HepG2 (cell line): ENCODE measurements around the gene SBDS. TPM values are rescaled to one million over a fixed set of nuclear protein-coding genes. Genes with fewer than 3 reads are reported as not detected.
A peak's percentile ranks its signal among the peaks of the same experiment; 100 is the strongest.

Source experiments
- GABPB1 ChIP-seq: IDR thresholded peaks from 2 replicates; pipeline ENCODE4 v1.6.1; 2016; ENCODE audit warnings: mild to moderate bottlenecking, missing genetic modification reagents, moderate library complexity, missing compliant biosample characterization
- HDAC2 ChIP-seq: sonication (generic); formaldehyde crosslinking; IDR thresholded peaks from 2 replicates; pipeline ENCODE4 v1.4.0; 2020; ENCODE audit warnings: missing genetic modification reagents
- JUN ChIP-seq: sonication (generic); formaldehyde crosslinking; IDR thresholded peaks from 2 replicates; pipeline ENCODE4 v1.4.0; 2020; ENCODE audit warnings: mild to moderate bottlenecking, missing genetic modification reagents
- JUND ChIP-seq: sonication (generic); formaldehyde crosslinking; IDR thresholded peaks from 2 replicates; pipeline ENCODE4 v1.8.0; 2022; ENCODE audit warnings: mild to moderate bottlenecking, missing genetic modification reagents
- MYC ChIP-seq: sonication (generic); formaldehyde crosslinking; IDR thresholded peaks from 2 replicates; pipeline ENCODE4 v1.9.0; 2021; ENCODE audit warnings: missing genetic modification reagents, borderline replicate concordance
- NFKB2 ChIP-seq: sonication (generic); formaldehyde crosslinking; IDR thresholded peaks from 2 replicates; pipeline ENCODE4 v1.4.0; 2020; ENCODE audit warnings: missing genetic modification reagents, borderline replicate concordance
- SIN3A ChIP-seq: IDR thresholded peaks from 2 replicates; pipeline ENCODE4 v1.6.1; 2011; ENCODE audit warnings: low read depth, mild to moderate bottlenecking, control low read depth, low read length, borderline replicate concordance
- ZBTB42 ChIP-seq: sonication (generic); formaldehyde crosslinking; IDR thresholded peaks from 2 replicates; pipeline ENCODE4 v1.5.0; 2020; ENCODE audit warnings: mild to moderate bottlenecking, missing genetic modification reagents
- ZFX ChIP-seq: sonication (generic); formaldehyde crosslinking; IDR thresholded peaks from 2 replicates; pipeline ENCODE4 v1.4.0; 2020; ENCODE audit warnings: mild to moderate bottlenecking, low read depth, missing genetic modification reagents, moderate library complexity
- ZFY ChIP-seq: sonication (generic); formaldehyde crosslinking; IDR thresholded peaks from 2 replicates; pipeline ENCODE4 v1.4.0; 2020; ENCODE audit warnings: missing genetic modification reagents
- ZNF30 ChIP-seq: sonication (generic); formaldehyde crosslinking; IDR thresholded peaks from 2 replicates; pipeline ENCODE4 v1.5.0; 2020; ENCODE audit warnings: mild to moderate bottlenecking, missing genetic modification reagents
- ZNF33B ChIP-seq: sonication (generic); formaldehyde crosslinking; IDR thresholded peaks from 2 replicates; pipeline ENCODE4 v1.5.1; 2020; ENCODE audit warnings: mild to moderate bottlenecking, missing genetic modification reagents
- ZNF441 ChIP-seq: sonication (generic); formaldehyde crosslinking; IDR thresholded peaks from 2 replicates; pipeline ENCODE4 v1.7.0; 2021; ENCODE audit warnings: missing genetic modification reagents, borderline replicate concordance
- ZNF569 ChIP-seq: sonication (generic); formaldehyde crosslinking; IDR thresholded peaks from 2 replicates; pipeline ENCODE4 v1.5.0; 2020; ENCODE audit warnings: mild to moderate bottlenecking, missing genetic modification reagents, moderate library complexity, borderline replicate concordance
- ZNF598 ChIP-seq: sonication (generic); formaldehyde crosslinking; IDR thresholded peaks from 2 replicates; pipeline ENCODE4 v1.5.1; 2020; ENCODE audit warnings: mild to moderate bottlenecking, missing genetic modification reagents, borderline replicate concordance
- ZNF619 ChIP-seq: sonication (generic); formaldehyde crosslinking; IDR thresholded peaks from 2 replicates; pipeline ENCODE4 v1.4.0; 2020; ENCODE audit warnings: mild to moderate bottlenecking, missing genetic modification reagents
- ZNF724P ChIP-seq: sonication (generic); formaldehyde crosslinking; IDR thresholded peaks from 2 replicates; pipeline ENCODE4 v1.8.0; 2022; ENCODE audit warnings: missing genetic modification reagents, borderline replicate concordance
- ZNF777 ChIP-seq: sonication (generic); formaldehyde crosslinking; IDR thresholded peaks from 2 replicates; pipeline ENCODE4 v1.4.0; 2020; ENCODE audit warnings: missing genetic modification reagents
- polyA plus RNA-seq, 8 experiments: library from polyadenylated mRNA; depleted of rRNA in 3 of 8; stranded (reverse) in 7 of 8; unstranded in 1 of 8; fragments of >200 nt; fragmentation: Illumina TruSeq in 4 of 8; extraction: Trizol in 4 of 8; gene quantifications; 2 replicates each; pipeline versions ENCODE4 v1.2.1 to v1.2.3, GENCODE V29; 2011 to 2016; ENCODE audit warnings: low read depth in 4 of 8, missing spikeins in 1 of 8, mixed read lengths in 1 of 8; ENCODE audit not compliant: insufficient read depth in 1 of 8
- total RNA-seq, 5 experiments: library from RNA; depleted of rRNA; stranded (reverse); fragments of >200 nt; fragmentation: Illumina TruSeq; extraction: Trizol; gene quantifications; 2 replicates each; pipeline ENCODE4 v1.2.3, GENCODE V29; 2016; ENCODE audit warnings: low read depth in 1 of 5
- TF ChIP-seq, protein P1 (sequence below): sonication (generic); formaldehyde crosslinking; conservative IDR thresholded peaks from 2 replicates; pipeline ENCODE4 v1.4.0; 2020; ENCODE audit warnings: mild to moderate bottlenecking, missing genetic modification reagents, moderate library complexity
- TF ChIP-seq, protein P2 (sequence below): sonication (generic); formaldehyde crosslinking; IDR thresholded peaks from 2 replicates; pipeline ENCODE4 v1.9.0; 2021; ENCODE audit warnings: mild to moderate bottlenecking, missing genetic modification reagents

Gene SBDS
- total and polyA plus RNA-seq, 2 of the 13 experiments (the other 11 are each of a cell fraction or from before 2014, with no cell fraction given), result 39.1 to 79.3 TPM

DNA sequence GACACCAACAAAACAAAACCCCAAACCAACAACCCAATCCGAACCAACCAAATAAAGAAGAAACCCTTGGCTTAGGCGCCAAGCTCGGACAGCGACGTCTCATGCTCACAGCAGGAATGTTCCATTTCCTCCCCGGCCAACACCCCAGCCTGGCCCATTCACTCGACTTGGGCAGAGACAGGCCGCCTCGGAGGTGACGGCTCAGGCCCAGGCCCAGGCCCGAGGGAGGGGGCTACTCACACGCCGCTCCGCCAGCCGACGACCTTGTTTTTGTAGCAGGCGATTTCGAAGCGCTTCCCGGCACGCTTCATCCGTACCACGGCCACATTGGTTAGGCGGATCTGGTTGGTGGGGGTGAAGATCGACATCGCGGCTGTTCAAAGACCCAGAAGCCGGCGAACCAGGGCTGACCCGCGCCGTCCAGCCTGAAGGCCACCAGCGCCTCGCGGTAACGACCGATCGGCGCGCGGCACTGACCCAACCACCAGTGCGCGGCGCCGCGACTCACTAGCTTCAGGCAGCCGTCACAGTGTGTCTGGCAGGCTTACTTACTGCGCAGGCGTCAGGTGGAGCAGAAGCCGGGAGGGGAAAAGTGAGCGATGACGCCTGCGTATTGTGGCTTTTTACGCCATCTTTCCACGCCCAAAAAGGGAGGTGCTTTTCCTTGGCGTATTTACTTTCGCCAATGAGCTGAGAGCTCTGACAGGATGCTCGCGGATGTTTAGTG, at the start of gene SBDS (continued):
- TF ChIP-seq ZNF724P (CRISPR knock-in tag), result peak; percentile 46; the same call in 1 of the 2 replicates
- peak; percentile 87 for TF ChIP-seq ZFY (CRISPR knock-in tag)
- TF ChIP-seq ZNF569 (CRISPR knock-in tag), result 0 out of 2 replicates have a peak, but pooled peaks have one; percentile 77
- peak; percentile 78 for TF ChIP-seq MYC
- TF ChIP-seq ZNF30 (CRISPR knock-in tag), result 0 out of 2 replicates have a peak, but pooled peaks have one; percentile 54
- TF ChIP-seq ZBTB42 (CRISPR knock-in tag), result 0 out of 2 replicates have a peak, but pooled peaks have one; percentile 80
- peak; percentile 63 for TF ChIP-seq JUND (CRISPR knock-in tag)
- TF ChIP-seq ZNF619, result peak; percentile 30
- TF ChIP-seq HDAC2 (CRISPR knock-in tag), result peak; percentile 49; the same call in 1 of the 2 replicates
- 0 out of 2 replicates have a peak, but pooled peaks have one; percentile 31 for TF ChIP-seq ZNF598 (CRISPR knock-in tag)
- peak; percentile 66; the same call in 1 of the 2 replicates for TF ChIP-seq NFKB2
- TF ChIP-seq JUN (CRISPR knock-in tag), result 0 out of 2 replicates have a peak, but pooled peaks have one; percentile 35
- peak; percentile 76; the same call in 1 of the 2 replicates for TF ChIP-seq SIN3A
- peak; percentile 84 for TF ChIP-seq ZFX (CRISPR knock-in tag)
- TF ChIP-seq ZNF777 (CRISPR knock-in tag), result peak; percentile 98
- 0 out of 2 replicates have a peak, but pooled peaks have one; percentile 58 for TF ChIP-seq ZNF33B (CRISPR knock-in tag)
- TF ChIP-seq, protein P1, sequence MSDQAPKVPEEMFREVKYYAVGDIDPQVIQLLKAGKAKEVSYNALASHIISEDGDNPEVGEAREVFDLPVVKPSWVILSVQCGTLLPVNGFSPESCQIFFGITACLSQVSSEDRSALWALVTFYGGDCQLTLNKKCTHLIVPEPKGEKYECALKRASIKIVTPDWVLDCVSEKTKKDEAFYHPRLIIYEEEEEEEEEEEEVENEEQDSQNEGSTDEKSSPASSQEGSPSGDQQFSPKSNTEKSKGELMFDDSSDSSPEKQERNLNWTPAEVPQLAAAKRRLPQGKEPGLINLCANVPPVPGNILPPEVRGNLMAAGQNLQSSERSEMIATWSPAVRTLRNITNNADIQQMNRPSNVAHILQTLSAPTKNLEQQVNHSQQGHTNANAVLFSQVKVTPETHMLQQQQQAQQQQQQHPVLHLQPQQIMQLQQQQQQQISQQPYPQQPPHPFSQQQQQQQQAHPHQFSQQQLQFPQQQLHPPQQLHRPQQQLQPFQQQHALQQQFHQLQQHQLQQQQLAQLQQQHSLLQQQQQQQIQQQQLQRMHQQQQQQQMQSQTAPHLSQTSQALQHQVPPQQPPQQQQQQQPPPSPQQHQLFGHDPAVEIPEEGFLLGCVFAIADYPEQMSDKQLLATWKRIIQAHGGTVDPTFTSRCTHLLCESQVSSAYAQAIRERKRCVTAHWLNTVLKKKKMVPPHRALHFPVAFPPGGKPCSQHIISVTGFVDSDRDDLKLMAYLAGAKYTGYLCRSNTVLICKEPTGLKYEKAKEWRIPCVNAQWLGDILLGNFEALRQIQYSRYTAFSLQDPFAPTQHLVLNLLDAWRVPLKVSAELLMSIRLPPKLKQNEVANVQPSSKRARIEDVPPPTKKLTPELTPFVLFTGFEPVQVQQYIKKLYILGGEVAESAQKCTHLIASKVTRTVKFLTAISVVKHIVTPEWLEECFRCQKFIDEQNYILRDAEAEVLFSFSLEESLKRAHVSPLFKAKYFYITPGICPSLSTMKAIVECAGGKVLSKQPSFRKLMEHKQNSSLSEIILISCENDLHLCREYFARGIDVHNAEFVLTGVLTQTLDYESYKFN (CRISPR knock-in tag), result peak; percentile 25; the same call in 1 of the 2 replicates
- peak; percentile 89 for TF ChIP-seq GABPB1 (CRISPR knock-in tag)
- peak; percentile 30; the same call in 1 of the 2 replicates for TF ChIP-seq ZNF441
- TF ChIP-seq, protein P2, sequence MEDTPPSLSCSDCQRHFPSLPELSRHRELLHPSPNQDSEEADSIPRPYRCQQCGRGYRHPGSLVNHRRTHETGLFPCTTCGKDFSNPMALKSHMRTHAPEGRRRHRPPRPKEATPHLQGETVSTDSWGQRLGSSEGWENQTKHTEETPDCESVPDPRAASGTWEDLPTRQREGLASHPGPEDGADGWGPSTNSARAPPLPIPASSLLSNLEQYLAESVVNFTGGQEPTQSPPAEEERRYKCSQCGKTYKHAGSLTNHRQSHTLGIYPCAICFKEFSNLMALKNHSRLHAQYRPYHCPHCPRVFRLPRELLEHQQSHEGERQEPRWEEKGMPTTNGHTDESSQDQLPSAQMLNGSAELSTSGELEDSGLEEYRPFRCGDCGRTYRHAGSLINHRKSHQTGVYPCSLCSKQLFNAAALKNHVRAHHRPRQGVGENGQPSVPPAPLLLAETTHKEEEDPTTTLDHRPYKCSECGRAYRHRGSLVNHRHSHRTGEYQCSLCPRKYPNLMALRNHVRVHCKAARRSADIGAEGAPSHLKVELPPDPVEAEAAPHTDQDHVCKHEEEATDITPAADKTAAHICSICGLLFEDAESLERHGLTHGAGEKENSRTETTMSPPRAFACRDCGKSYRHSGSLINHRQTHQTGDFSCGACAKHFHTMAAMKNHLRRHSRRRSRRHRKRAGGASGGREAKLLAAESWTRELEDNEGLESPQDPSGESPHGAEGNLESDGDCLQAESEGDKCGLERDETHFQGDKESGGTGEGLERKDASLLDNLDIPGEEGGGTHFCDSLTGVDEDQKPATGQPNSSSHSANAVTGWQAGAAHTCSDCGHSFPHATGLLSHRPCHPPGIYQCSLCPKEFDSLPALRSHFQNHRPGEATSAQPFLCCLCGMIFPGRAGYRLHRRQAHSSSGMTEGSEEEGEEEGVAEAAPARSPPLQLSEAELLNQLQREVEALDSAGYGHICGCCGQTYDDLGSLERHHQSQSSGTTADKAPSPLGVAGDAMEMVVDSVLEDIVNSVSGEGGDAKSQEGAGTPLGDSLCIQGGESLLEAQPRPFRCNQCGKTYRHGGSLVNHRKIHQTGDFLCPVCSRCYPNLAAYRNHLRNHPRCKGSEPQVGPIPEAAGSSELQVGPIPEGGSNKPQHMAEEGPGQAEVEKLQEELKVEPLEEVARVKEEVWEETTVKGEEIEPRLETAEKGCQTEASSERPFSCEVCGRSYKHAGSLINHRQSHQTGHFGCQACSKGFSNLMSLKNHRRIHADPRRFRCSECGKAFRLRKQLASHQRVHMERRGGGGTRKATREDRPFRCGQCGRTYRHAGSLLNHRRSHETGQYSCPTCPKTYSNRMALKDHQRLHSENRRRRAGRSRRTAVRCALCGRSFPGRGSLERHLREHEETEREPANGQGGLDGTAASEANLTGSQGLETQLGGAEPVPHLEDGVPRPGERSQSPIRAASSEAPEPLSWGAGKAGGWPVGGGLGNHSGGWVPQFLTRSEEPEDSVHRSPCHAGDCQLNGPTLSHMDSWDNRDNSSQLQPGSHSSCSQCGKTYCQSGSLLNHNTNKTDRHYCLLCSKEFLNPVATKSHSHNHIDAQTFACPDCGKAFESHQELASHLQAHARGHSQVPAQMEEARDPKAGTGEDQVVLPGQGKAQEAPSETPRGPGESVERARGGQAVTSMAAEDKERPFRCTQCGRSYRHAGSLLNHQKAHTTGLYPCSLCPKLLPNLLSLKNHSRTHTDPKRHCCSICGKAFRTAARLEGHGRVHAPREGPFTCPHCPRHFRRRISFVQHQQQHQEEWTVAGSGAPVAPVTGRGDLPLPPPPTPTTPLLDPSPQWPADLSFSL (CRISPR knock-in tag), result 0 out of 2 replicates have a peak, but pooled peaks have one; percentile 10
